HepG2 (cell line): Measurements from ENCODE around the gene IL1B. TPM values are rescaled to one million over a fixed set of nuclear protein-coding genes. Genes with fewer than 3 reads are reported as not detected.

Experiments
- ATF2 ChIP-seq: sonication (generic); formaldehyde crosslinking; IDR thresholded peaks from 2 replicates; pipeline ENCODE4 v1.4.0; 2020; ENCODE audit warnings: missing genetic modification reagents
- ATF4 ChIP-seq, 2 experiments: fragments of 450-650 bp in 1 of 2; sonication (generic) in 1 of 2; formaldehyde crosslinking; IDR thresholded peaks; 2 replicates each; pipeline versions ENCODE4 v1.5.0 to v1.8.0; 2020 to 2022; ENCODE audit warnings: mild to moderate bottlenecking in 1 of 2, missing genetic modification reagents in 1 of 2
- BORCS8-MEF2B ChIP-seq: sonication (generic); formaldehyde crosslinking; IDR thresholded peaks from 2 replicates; pipeline ENCODE4 v1.8.0; 2022; ENCODE audit warnings: mild to moderate bottlenecking, missing genetic modification reagents
- ELF4 ChIP-seq: sonication (generic); formaldehyde crosslinking; IDR thresholded peaks from 2 replicates; pipeline ENCODE4 v1.5.0; 2020; ENCODE audit warnings: missing genetic modification reagents, mild to moderate bottlenecking, moderate library complexity, borderline replicate concordance
- GMEB2 ChIP-seq: IDR thresholded peaks from 2 replicates; pipeline ENCODE4 v1.6.1; 2016; ENCODE audit warnings: missing biosample characterization, missing genetic modification reagents, low read depth
- HNRNPUL1 ChIP-seq: fragments of 200-400 bp; formaldehyde crosslinking; IDR thresholded peaks from 2 replicates; pipeline ENCODE4 v1.6.1; 2017; ENCODE audit warnings: low read depth, mild to moderate bottlenecking, low read length, moderate library complexity
- HOXA5 ChIP-seq: sonication (generic); formaldehyde crosslinking; IDR thresholded peaks from 2 replicates; pipeline ENCODE4 v1.4.0; 2020; ENCODE audit warnings: missing genetic modification reagents
- HOXA7 ChIP-seq: sonication (generic); formaldehyde crosslinking; IDR thresholded peaks from 2 replicates; pipeline ENCODE4 v1.8.1; 2022; ENCODE audit warnings: mild to moderate bottlenecking, missing genetic modification reagents, moderate library complexity
- JARID2 ChIP-seq: sonication (generic); formaldehyde crosslinking; IDR thresholded peaks from 2 replicates; pipeline ENCODE4 v1.8.1; 2023; ENCODE audit warnings: missing genetic modification reagents, inconsistent platforms; ENCODE audit not compliant: insufficient replicate concordance
- JUN ChIP-seq: sonication (generic); formaldehyde crosslinking; IDR thresholded peaks from 2 replicates; pipeline ENCODE4 v1.4.0; 2020; ENCODE audit warnings: mild to moderate bottlenecking, missing genetic modification reagents
- MAX ChIP-seq: IDR thresholded peaks from 2 replicates; pipeline ENCODE4 v1.6.1; 2012; ENCODE audit warnings: inconsistent platforms
- MTF1 ChIP-seq: sonication (generic); formaldehyde crosslinking; IDR thresholded peaks from 2 replicates; pipeline ENCODE4 v1.5.0; 2020; ENCODE audit warnings: missing genetic modification reagents
- MYNN ChIP-seq: sonication (generic); formaldehyde crosslinking; IDR thresholded peaks from 2 replicates; pipeline ENCODE4 v1.4.0; 2020; ENCODE audit warnings: mild to moderate bottlenecking, low read depth, missing genetic modification reagents
- MYPOP ChIP-seq: sonication (generic); formaldehyde crosslinking; IDR thresholded peaks from 2 replicates; pipeline ENCODE4 v1.8.1; 2023; ENCODE audit warnings: mild to moderate bottlenecking, moderate library complexity, missing genetic modification reagents
- POGZ ChIP-seq: sonication (generic); formaldehyde crosslinking; IDR thresholded peaks from 2 replicates; pipeline ENCODE4 v1.4.0; 2020; ENCODE audit warnings: mild to moderate bottlenecking, missing genetic modification reagents
- SMAD9 ChIP-seq: sonication (generic); formaldehyde crosslinking; IDR thresholded peaks from 2 replicates; pipeline ENCODE4 v1.5.1; 2020; ENCODE audit warnings: mild to moderate bottlenecking, missing genetic modification reagents
- SNAPC5 ChIP-seq: sonication (generic); formaldehyde crosslinking; IDR thresholded peaks from 2 replicates; pipeline ENCODE4 v1.8.1; 2023; ENCODE audit warnings: mild to moderate bottlenecking, missing genetic modification reagents, borderline replicate concordance
- ZNF562 ChIP-seq: sonication (generic); formaldehyde crosslinking; IDR thresholded peaks from 2 replicates; pipeline ENCODE4 v1.8.0; 2022; ENCODE audit warnings: missing genetic modification reagents, borderline replicate concordance
- ZNF83 ChIP-seq: sonication (generic); formaldehyde crosslinking; IDR thresholded peaks from 2 replicates; pipeline ENCODE4 v1.4.0; 2020; ENCODE audit warnings: missing genetic modification reagents, mild to moderate bottlenecking, borderline replicate concordance
- polyA plus RNA-seq, 8 experiments: library from polyadenylated mRNA; depleted of rRNA in 3 of 8; stranded (reverse) in 7 of 8; unstranded in 1 of 8; fragments of >200 nt; fragmentation: Illumina TruSeq in 4 of 8; extraction: Trizol in 4 of 8; gene quantifications; 2 replicates each; pipeline versions ENCODE4 v1.2.1 to v1.2.3, GENCODE V29; 2011 to 2016; ENCODE audit warnings: low read depth in 4 of 8, missing spikeins in 1 of 8, mixed read lengths in 1 of 8; ENCODE audit not compliant: insufficient read depth in 1 of 8
- total RNA-seq, 5 experiments: library from RNA; depleted of rRNA; stranded (reverse); fragments of >200 nt; fragmentation: Illumina TruSeq; extraction: Trizol; gene quantifications; 2 replicates each; pipeline ENCODE4 v1.2.3, GENCODE V29; 2016; ENCODE audit warnings: low read depth in 1 of 5

Gene IL1B
- total and polyA plus RNA-seq, 2 of the 13 experiments (the other 11 are each of a cell fraction or from before 2014, with no cell fraction given) = 0.18 TPM; not detected in 1

- TF ChIP-seq MYPOP (peak; percentile 92; the same call in 1 of the 2 replicates), MAX (peak; percentile 88), MYNN (CRISPR knock-in tag) (peak; percentile 64; the same call in 1 of the 2 replicates), JARID2 (CRISPR knock-in tag) (peak; percentile 81), SMAD9 (CRISPR knock-in tag) (no peak), BORCS8-MEF2B (CRISPR knock-in tag) (no peak), ZNF562 (no peak), HOXA7 (CRISPR knock-in tag) (no peak; the same call in 1 of the 2 replicates), HOXA5 (CRISPR knock-in tag) (peak; percentile 100), MTF1 (CRISPR knock-in tag) (peak; percentile 47; the same call in 1 of the 2 replicates), SNAPC5 (0 out of 2 replicates have a peak, but pooled peaks have one; percentile 78), ATF4 (CRISPR knock-in tag; IDR thresholded peaks at IDR 0.05) (peak in 1 of 2 experiments; percentile 93; a peak in 2 of 4 replicates), HNRNPUL1 (0 out of 2 replicates have a peak, but pooled peaks have one; percentile 30), JUN (CRISPR knock-in tag) (peak; percentile 77; the same call in 1 of the 2 replicates), GMEB2 (CRISPR knock-in tag) (no peak), ELF4 (CRISPR knock-in tag) (0 out of 2 replicates have a peak, but pooled peaks have one; percentile 35), ZNF83 (CRISPR knock-in tag) (no peak), ATF2 (CRISPR knock-in tag) (peak; percentile 75), POGZ (peak; percentile 86)
Observed at GRCh38 chr2:112818094-112818902, 18.3 kb downstream of the IL1B start (continued).
